Cardiac septum (tissue), 1 donor: ENCODE data around the gene ZNF652. TPM values are rescaled to one million over a fixed set of nuclear protein-coding genes. Genes with fewer than 3 reads are reported as not detected.

Experiments used
- DNase-seq: peaks from one replicate; pipeline ENCODE4 v3.0.0-alpha.2; 2020; ENCODE audit warnings: low spot score
- intact Hi-C: fragments of 100-400 bp; cut with DNase I; formaldehyde crosslinking; loops from one replicate; pipeline ENCODE4 v1.14.0; 2022
- total RNA-seq: library from RNA; stranded (reverse); fragmentation: NEBNext Ultra II Directional; extraction: Animal tissue kit (Norgen Biotek cat#: 25700); gene quantifications from one replicate; pipeline ENCODE4 v1.2.1, GENCODE V29; 2021
- donor health status: DM: no; HTN: no; CAD: no.

The ZNF652 gene
- total RNA-seq, 1 donor from 2014 or later = 22.3 TPM

- intact Hi-C loops = no loop called here
- DNase-seq = peak; percentile 82
These were observed 735 bp downstream of the ZNF652 start for GRCh38 chr17:49361129-49361901.

DNA sequence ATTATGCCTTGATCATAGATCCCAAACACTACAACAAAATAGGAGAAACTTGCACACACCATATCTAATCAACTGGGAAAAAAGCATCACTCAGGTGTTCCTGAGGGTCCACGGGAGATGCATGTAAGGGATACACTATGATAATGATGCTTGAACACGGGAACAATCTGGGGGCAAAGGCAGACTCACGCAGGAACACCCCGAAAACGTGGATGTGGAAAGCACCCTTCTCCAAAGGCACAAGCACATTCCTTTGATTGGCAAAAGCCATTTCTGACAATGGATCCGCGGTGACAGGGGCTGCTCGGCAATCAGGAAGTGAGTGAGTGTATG is 1.3 kb downstream of the ZNF652 start:
- DNase-seq = no peak
- intact Hi-C loops = no loop called here

DNA sequence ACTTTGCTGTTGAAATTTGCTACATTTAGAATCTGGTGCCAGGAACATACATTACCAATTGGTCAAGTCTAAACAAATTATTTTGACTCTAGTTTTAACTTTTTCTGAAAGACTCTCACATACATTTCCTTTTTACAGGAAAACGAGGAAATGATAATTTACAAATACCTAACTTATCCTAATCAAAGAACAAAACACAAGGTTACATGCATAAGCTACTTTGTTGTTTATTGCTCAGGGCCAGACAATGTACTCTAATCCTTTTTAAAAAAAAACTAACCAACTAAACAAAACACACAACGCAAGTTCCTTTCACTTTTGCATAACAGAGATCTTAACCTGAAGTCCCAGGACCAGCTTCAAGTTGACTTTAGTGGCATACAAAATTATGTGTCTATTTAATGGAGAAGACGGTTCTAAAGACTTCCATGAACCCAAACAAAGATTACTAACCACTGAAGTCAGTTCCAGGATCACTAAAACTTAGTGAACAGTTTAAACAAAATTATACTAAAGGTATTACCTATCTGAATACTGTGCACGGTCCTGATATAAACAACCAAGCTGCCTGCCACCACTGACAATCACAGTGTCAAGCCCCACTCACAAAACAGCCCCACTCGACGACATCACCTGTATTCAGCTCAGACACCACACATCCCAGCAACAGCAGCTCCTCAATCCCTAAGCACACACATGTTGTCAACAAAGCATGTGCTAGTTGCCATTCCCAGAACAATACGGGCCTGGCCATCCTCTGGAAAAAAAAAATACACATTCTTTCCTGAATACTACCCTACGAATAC is 1.9 kb downstream of the ZNF652 start:
- intact Hi-C loops = no loop called here
- no peak for DNase-seq

DNA sequence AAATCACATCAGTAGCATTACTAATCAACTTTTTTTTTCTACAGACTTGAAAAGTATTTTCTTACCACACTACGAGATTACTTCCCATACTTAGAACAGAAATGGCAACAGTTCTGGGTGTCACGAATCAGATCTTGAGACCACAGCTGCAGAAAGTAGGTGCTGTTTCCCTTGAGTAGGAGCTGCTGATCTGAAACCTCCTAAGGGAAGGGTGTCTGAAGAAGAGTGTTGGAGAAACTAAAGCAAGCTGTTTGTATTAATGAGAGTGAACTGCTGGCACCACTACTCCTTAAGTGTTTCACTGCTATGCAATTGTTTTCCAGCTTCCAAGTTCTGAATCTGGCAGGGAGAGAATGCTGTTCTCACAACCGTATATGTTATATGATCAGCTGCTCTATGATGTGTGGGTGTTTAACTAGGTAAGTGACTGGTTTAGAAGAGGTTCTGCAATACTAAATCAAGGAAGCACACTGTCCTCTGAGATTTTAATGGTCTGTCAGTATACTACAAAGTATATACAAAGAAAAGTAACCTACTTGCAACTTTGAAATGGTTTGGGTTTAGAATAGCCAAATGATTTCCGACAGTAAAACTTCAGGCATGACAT is 3.3 kb downstream of the ZNF652 start:
- intact Hi-C loops = no loop called here
- no peak for DNase-seq

- intact Hi-C loops = no loop called here
- DNase-seq = no peak
These were observed 4.5 kb downstream of the ZNF652 start for GRCh38 chr17:49357516-49357915.

- intact Hi-C loops = no loop called here
- no peak for DNase-seq
These were observed 5.7 kb downstream of the ZNF652 start for GRCh38 chr17:49356320-49356719.

- DNase-seq = no peak
- intact Hi-C loops = no loop called here
These were observed 8.4 kb downstream of the ZNF652 start for GRCh38 chr17:49353607-49354006.

GRCh38 chr17:49352587-49353154 is 9.4 kb downstream of the ZNF652 start:
- intact Hi-C loops = no loop called here
- no peak for DNase-seq

DNA sequence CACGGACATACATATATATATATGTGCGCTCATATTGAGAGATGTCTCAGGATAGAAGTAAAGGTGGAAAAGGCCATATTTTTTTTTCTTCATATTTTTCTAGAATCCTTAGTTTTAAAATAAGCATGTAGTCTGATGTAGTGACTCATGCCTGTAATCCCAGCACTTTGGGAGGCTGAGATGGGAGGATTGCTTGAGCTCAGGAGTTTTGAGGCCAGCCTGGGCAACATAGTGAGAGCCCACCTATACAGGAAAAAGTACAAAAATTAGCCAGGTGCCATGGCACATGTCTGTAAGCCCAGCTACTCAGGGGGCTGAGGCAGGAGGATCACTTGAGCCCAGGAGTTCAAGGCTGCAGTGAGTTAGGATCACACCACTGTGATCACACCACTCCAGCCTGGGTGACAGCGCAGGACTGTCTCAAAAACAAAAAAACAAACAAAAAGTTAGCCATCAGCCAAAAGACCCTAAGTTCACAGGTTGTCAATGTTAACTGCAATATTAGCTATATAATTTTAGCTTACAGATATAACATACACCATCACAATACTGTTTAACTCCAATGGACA is 10.4 kb downstream of the ZNF652 start:
- intact Hi-C loops = no loop called here
- DNase-seq = no peak

GRCh38 chr17:49349541-49349940 is 12.5 kb downstream of the ZNF652 start:
- DNase-seq = no peak
- intact Hi-C loops = no loop called here

DNA sequence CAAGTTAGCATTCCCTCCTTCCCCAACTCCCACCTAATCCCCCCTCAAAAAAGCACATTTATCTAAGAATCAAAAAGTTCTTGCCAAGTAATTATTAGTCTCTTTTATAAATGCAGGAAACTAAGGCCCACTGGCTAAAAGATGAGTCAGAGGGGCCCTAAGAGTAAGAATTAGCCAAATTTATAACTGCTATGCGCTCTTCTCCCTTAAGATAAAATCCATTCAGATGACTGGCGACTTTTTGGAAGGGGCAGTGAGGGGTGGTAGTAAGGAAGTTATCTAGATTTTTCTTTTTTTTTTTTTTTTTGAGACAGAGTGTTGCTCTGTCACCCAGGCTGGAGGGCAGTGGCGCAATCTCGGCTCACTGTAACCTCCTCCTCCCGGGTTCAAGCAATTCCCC is 17.1 kb downstream of the ZNF652 start:
- intact Hi-C loops = no loop called here

DNA sequence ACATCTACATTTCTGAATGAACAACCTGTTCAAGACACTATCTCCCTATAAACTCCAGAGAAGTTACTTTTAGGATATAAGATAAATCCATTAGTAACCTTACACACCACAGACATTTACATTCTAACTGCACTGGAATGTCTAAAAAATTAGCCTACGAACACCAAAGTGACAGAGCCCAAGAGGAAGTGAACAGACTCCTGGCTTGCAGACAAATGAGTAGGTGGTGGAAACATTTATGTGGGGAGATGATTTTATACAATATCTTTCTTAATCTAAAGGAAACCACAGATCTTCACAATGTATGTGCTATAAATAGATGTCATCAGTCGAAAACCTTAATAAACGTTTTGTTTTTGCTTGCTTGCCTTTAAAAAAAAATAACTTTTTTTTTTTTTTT is 18.8 kb downstream of the ZNF652 start:
- intact Hi-C loops = no loop called here
- no peak for DNase-seq

More for the DNA sequence above, 17.1 kb downstream of the ZNF652 start:
- no peak for DNase-seq

DNA sequence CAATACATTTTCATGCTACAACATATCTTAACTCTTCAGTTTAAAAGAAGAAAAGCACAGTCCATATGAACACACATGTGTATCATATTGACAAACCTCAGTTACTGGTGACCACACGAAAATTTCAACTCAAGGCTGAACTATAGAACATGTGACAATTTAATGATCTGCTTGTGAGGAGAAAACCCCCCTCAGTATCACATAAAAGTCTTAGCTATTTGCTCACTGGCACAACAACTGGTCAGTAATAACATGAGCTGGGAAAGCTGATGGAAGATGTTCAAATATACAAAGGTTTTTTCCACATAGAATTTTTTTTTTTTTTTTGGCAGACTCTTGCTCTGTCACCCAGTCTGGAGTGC is 19.5 kb downstream of the ZNF652 start:
- intact Hi-C loops = no loop called here
- no peak for DNase-seq

DNA sequence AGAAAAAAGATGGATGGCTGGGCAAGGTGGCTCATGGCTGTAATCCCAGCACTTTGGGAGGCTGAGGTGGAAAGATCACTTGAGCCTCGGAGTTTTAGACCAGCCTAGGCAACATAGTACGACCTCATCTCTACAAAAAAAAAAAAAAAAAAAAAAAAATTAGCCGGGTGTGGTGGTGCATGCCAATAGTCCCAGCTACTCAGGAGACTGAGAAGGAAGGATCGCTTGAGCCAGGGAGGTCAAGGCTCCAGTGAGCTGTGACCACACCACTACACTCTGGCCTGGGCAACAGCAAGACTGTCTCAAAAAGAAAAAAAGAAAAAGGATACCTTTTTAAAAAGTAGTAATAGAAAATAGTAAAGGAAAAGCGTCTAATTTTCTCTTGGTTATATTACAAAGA is 20.7 kb downstream of the ZNF652 start:
- intact Hi-C loops = no loop called here
- no peak for DNase-seq

GRCh38 chr17:49339354-49339753 is 22.7 kb downstream of the ZNF652 start:
- intact Hi-C loops = no loop called here
- DNase-seq = no peak

DNA sequence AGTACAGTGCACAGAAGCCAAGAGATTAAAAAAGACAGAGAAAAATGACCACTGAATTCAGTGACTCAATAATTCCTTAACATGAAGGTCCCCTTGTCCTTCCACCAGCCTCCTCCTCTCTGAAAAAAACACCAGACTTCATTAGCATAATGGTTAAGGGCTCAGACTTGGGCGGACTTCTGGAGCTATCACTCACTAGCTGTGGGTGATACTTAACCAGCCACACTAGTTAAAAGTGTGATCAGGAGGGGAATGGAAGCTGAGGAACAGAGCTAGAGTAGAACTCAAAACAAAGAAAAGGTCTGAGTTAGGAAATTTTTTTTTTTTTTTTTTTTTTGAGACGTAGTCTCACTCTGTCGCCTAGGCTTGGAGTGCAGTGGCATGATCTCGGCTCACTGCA is 23.2 kb downstream of the ZNF652 start:
- DNase-seq = no peak
- intact Hi-C loops = no loop called here

DNA sequence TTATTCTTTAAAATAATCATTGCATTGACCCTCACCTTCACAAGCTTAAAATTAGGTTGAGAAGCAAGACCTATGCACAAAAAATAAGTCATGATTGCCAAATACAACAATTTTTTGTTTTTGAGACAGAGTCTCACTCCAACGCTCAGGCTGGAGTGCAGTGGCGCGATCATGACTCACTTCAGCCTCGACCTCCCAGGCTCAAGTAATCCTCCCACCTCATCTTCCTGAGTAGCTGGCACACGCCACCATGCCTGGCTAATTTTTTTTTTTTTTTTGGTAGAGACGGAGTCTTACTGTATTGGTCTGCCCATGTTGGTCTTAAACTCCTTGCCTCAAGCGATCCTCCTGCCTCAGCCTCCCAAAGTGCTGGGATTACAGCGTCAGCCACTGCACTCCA is 24.2 kb downstream of the ZNF652 start:
- intact Hi-C loops = no loop called here
- DNase-seq = no peak

DNA sequence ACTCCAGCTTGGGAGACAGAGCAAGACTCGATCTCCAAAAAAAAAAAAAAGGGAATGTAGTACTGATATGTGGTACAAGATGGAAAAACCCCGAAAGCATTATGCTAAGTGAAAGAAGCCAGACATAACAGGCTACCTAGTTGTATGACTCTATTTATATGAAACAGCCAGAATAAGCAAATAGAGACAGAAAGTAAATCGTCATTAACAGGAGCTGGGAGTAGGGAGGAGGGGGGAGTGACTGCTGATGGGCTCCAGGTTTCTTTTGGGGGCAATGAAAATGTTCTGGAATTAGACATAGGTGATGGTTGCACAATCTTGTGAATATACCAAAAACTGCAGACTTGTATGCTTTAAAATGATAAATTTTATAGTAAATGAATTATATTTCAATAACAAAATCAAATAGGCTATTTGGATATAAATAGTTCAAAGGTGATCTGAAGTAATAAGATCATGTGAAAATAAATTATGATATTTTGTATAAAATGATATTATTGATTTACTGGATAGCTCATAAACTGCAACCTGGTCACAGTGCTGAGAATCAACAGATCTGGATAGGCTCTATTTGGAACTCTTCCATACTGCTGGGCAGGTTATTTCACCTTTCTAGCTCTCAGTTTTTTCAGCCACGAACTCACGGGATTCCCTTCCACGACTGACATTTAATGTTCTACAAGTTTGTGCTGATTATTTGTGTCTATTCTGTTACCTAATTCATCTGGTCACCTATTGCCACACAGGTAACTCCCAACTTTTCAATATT is 27.1 kb downstream of the ZNF652 start:
- no peak for DNase-seq
- intact Hi-C loops = no loop called here

GRCh38 chr17:49333804-49334203 is 28.2 kb downstream of the ZNF652 start:
- intact Hi-C loops = no loop called here
- no peak for DNase-seq
